Heart left ventricle (tissue), 16 donors: Measurements from ENCODE around the gene KLHDC9. TPM values are rescaled to one million over a fixed set of nuclear protein-coding genes. Genes with fewer than 3 reads are reported as not detected.

Experiments
- ATAC-seq, 4 donors: fragments of 200-7000 bp; cut with Tn5 transposase; one replicate each; pipeline ENCODE4 v1.9.1; 2020 to 2022; ENCODE audit warnings: moderate library complexity in 4 of 4, mild to moderate bottlenecking in 3 of 4, moderate number of reproducible peaks in 1 of 4
- DNase-seq, 5 donors: peaks; one replicate each; pipeline ENCODE4 v3.0.0-alpha.2; 2020
- H3K27ac ChIP-seq, 12 donors: fragments of 200-600 bp; sonication (generic) in 4 of 12; one replicate each; pipeline versions ENCODE4 v1.5.0 to v1.8.0; 2016 to 2022; ENCODE audit warnings: mild to moderate bottlenecking in 2 of 12
- H3K27me3 ChIP-seq, 9 donors: fragments of 200-600 bp; sonication (generic) in 2 of 9; one replicate each; pipeline versions ENCODE4 v1.5.1 to v1.8.0; 2016 to 2022; ENCODE audit warnings: mild to moderate bottlenecking in 3 of 9
- H3K36me3 ChIP-seq, 9 donors: fragments of 200-600 bp; sonication (generic) in 2 of 9; one replicate each; pipeline versions ENCODE4 v1.5.0 to v1.8.0; 2018 to 2022; ENCODE audit warnings: mild to moderate bottlenecking in 2 of 9
- H3K4me1 ChIP-seq, 12 donors: fragments of 200-600 bp; sonication (generic) in 4 of 12; one replicate each; pipeline versions ENCODE4 v1.5.0 to v1.8.0; 2016 to 2022; ENCODE audit warnings: mild to moderate bottlenecking in 3 of 12
- H3K4me3 ChIP-seq, 12 donors: fragments of 200-600 bp; sonication (generic) in 4 of 12; one replicate each; pipeline versions ENCODE4 v1.5.0 to v1.8.0; 2017 to 2022; ENCODE audit warnings: mild to moderate bottlenecking in 9 of 12, moderate library complexity in 4 of 12
- H3K9me3 ChIP-seq, 12 donors: fragments of 200-600 bp; sonication (generic) in 4 of 12; one replicate each; pipeline versions ENCODE4 v1.5.0 to v1.8.0; 2016 to 2022; ENCODE audit warnings: mild to moderate bottlenecking in 1 of 12
- CTCF ChIP-seq, 12 donors: fragments of 200-600 bp; sonication (generic) in 4 of 12; IDR thresholded peaks; one replicate each; pipeline versions ENCODE4 v1.5.0 to v1.8.0; 2018 to 2022; ENCODE audit warnings: antibody characterized with exemption in 12 of 12, mild to moderate bottlenecking in 5 of 12
- POLR2A ChIP-seq, 2 donors: fragments of 450-650 bp; IDR thresholded peaks; one replicate each; pipeline ENCODE4 v1.6.1; 2017; ENCODE audit warnings: antibody characterized with exemption in 2 of 2, mild to moderate bottlenecking in 2 of 2, moderate library complexity in 2 of 2
- WGBS, 4 donors: extraction: QIAGEN DNeasy Blood & Tissue Kit in 2 of 4; methylation state at CpG; one replicate each; pipeline versions ENCODE4 v1.1.5 to v1.1.7; 2013 to 2018; 5-methylcytosine and 5-hydroxymethylcytosine counted together
- intact Hi-C, 10 donors: fragments of 100-400 bp; cut with DNase I; formaldehyde crosslinking; loops; one replicate each; pipeline versions ENCODE4 v1.11.1 to v1.14.2; 2022
- long read RNA-seq, 3 donors: library from polyadenylated mRNA; unstranded; transcript quantifications; one replicate each; pipeline ENCODE4 v2.0.0, GENCODE V29; 2020 to 2021
- polyA plus RNA-seq, 2 donors: library from polyadenylated mRNA; stranded (reverse); fragments of 200-250 nt; gene quantifications; one replicate each; pipeline ENCODE4 v1.2.3, GENCODE V29; 2013
- total RNA-seq, 9 donors: library from RNA; depleted of rRNA in 2 of 9; stranded (reverse); fragments of >200 nt in 2 of 9; fragmentation: NEBNext Ultra II Directional in 3 of 9; extraction: Animal tissue kit (Norgen Biotek cat#: 25700) in 3 of 9; gene quantifications; one replicate each; pipeline versions ENCODE4 v1.1.0 to v1.2.4, GENCODE V29; 2016 to 2023
- donor health status: ischemic (EF 13 %, LVEDD 7.1; RV severe dilation, severe dysfunction).
- donor health status: healthy with polysubstance abuse.
- donor health status: DM: no; HTN: yes; CAD: no.
- donor health status: DM: no; HTN: no; CAD: no.
- donor health status: ischemic (EF 25% LVEDD 6.9; RV normal size, moderate dysfunction).
- donor health status: ischemic (EF 25% LVEDD 5.7; RV mildly dilated, moderate dysfunction).
- donor health status: healthy.
- donor health status: DM: yes; HTN: yes; CAD: no.
- donor health status: ischemic (EF 35%, LVEDD 5.7; RV mildly dilated, moderate dysfunction).
- donor health status: nonischemic (EF 11% LVEDD 7.7; RV severe dilation, severe dysfunction).
- donor health status: DM: yes; HTN: yes; CAD: no.
- donor health status: PGD.
- donor health status: ischemic (EF 29% LVEDD 5.4; RV normal size, mild dysfunction).
- donor health status: nonischemic (EF 23%, LVEDD 6.1; RV moderate dilation, normal function).

KLHDC9 gene
- total RNA-seq (10 to 100 TPM in 3 of 9 donors, 1 to 10 TPM in 6; 2.4 to 13.3 (median 6.1) TPM), polyA plus RNA-seq (1 to 10 TPM in 1 of 2 donors, under 1 TPM in 1; 0.43 to 3.2 TPM)
- long read RNA-seq, donor 1, partial matches to known transcripts = 0 of 3 reads
- long read RNA-seq, donor 1, other reads (novel, unspliced or antisense) = 1 of 3 reads
- long read RNA-seq, donor 2, transcript KLHDC9-207 (5 exons, 1,038 nt) = major isoform, 5 of 12 reads
- long read RNA-seq, donor 2, partial matches to known transcripts = 0 of 12 reads
- long read RNA-seq, donor 2, other reads (novel, unspliced or antisense) = 4 of 12 reads
- long read RNA-seq, donor 3, partial matches to known transcripts = 0 of 4 reads
- long read RNA-seq, donor 3, other reads (novel, unspliced or antisense) = 1 of 4 reads

GRCh38 chr1:161098210-161099068 lies at the start of gene KLHDC9:
KLHDC9 (plus strand) TSS chr1:161098361; CDS start chr1:161098536, 175 bp downstream.
- H3K27ac ChIP-seq = peak within 1 kb of the TSS in 11 of 12 donors; percentile 40 to 83 (median 71)
- H3K4me3 ChIP-seq = peak within 1 kb of the TSS; percentile 49 to 81 (median 64)
- DNase-seq (peak; percentile 79 to 88 (median 82)), ATAC-seq (peak; percentile 80 to 90 (median 84))
- 12 to 25% (median 18%) methylated on average over 38 to 71 of the region's 71 CpGs for WGBS, 4 donors
- no peaks in the 10 kb centered on the region for H3K9me3 ChIP-seq
- intact Hi-C loops = loop anchor here in 8 of 10 donors (1.0 to 10.0 kb wide), 10 partner anchors 34 to 374 kb away; partner anchors contain the start of genes USF1 (in 2 of the 8) and DEDD (in 1 of the 8)
- no peak for TF ChIP-seq POLR2A (IDR thresholded peaks at IDR 0.05)
- TF ChIP-seq CTCF (IDR thresholded peaks at IDR 0.05) = peak in 1 of 12 donors; percentile 15
- H3K4me1 ChIP-seq = peaks cover 2 to 35% (median 17%) of the 10 kb centered on the region in 12 donors
- H3K36me3 ChIP-seq = peaks cover 0 to 41% (median 24%) of the 10 kb centered on the region in 9 donors
- no peaks in the 10 kb centered on the region for H3K27me3 ChIP-seq

GRCh38 chr1:161048949-161049722 lies 49.0 kb upstream of the KLHDC9 start:
- ATAC-seq (no peak), DNase-seq (no peak)
- Histone ChIP-seq H3K36me3 (peaks cover 0 to 59% (median 0%) of the 10 kb centered on the region in 9 donors), H3K9me3 (no peaks in the 10 kb centered on the region), H3K4me3 (no peak overlapping the region), H3K4me1 (peaks cover 0 to 35% (median 7%) of the 10 kb centered on the region in 12 donors), H3K27me3 (peaks cover 0 to 7% (median 0%) of the 10 kb centered on the region in 9 donors), H3K27ac (peak overlapping the region in 1 of 12 donors; percentile 97)
- intact Hi-C loops = loop anchor here in 5 of 10 donors (5.0 to 10.0 kb wide), 4 partner anchors 48 to 86 kb away; partner anchors contain the start of genes DEDD (in 3 of the 5) and KLHDC9 (in 1 of the 5)
- 87 to 93% (median 89%) methylated on average over 4 to 5 of the region's 5 CpGs for WGBS, 4 donors
- TF ChIP-seq POLR2A (IDR thresholded peaks at IDR 0.05) (no peak), CTCF (IDR thresholded peaks at IDR 0.05) (no peak)

GRCh38 chr1:161051219-161051618 lies 46.9 kb upstream of the KLHDC9 start:
- 85 to 95% (median 92%) methylated on average over 6 to 10 of the region's 10 CpGs for WGBS, 4 donors
- TF ChIP-seq CTCF (IDR thresholded peaks at IDR 0.05) (no peak), POLR2A (IDR thresholded peaks at IDR 0.05) (no peak)

More at GRCh38 chr1:161051219-161051618, 46.9 kb upstream of the KLHDC9 start:
- intact Hi-C loops = no loop called here
- H3K36me3 ChIP-seq = peaks cover 0 to 73% (median 0%) of the 10 kb centered on the region in 9 donors
- no peaks in the 10 kb centered on the region for H3K9me3 ChIP-seq
- DNase-seq = no peak
- H3K4me1 ChIP-seq = peaks cover 0 to 29% (median 0%) of the 10 kb centered on the region in 12 donors
- no peak overlapping the region for H3K4me3 ChIP-seq
- ATAC-seq = no peak
- peaks cover 0 to 23% (median 4%) of the 10 kb centered on the region in 9 donors for H3K27me3 ChIP-seq
- no peak overlapping the region for H3K27ac ChIP-seq
